BLaER1 (cell line): ENCODE data around the gene RPS18.

Experiments used
- H3K27ac ChIP-seq: shearing (Covaris generic); formaldehyde crosslinking; 2 replicates; pipeline ENCODE4 v1.8.1; 2022
- H3K27me3 ChIP-seq: shearing (Covaris generic); formaldehyde crosslinking; 2 replicates; pipeline ENCODE4 v1.8.1; 2022
- H3K36me3 ChIP-seq: shearing (Covaris generic); formaldehyde crosslinking; 2 replicates; pipeline ENCODE4 v1.8.1; 2022
- H3K4me1 ChIP-seq: shearing (Covaris generic); formaldehyde crosslinking; 2 replicates; pipeline ENCODE4 v1.8.1; 2022
- H3K4me2 ChIP-seq: shearing (Covaris generic); formaldehyde crosslinking; 2 replicates; pipeline ENCODE4 v1.8.1; 2022
- H3K4me3 ChIP-seq: shearing (Covaris generic); formaldehyde crosslinking; 2 replicates; pipeline ENCODE4 v1.8.1; 2022
- H3K9ac ChIP-seq: shearing (Covaris generic); formaldehyde crosslinking; 2 replicates; pipeline ENCODE4 v1.8.1; 2022
- H3K9me3 ChIP-seq: shearing (Covaris generic); formaldehyde crosslinking; 2 replicates; pipeline ENCODE4 v1.8.1; 2022
- H4K20me1 ChIP-seq: shearing (Covaris generic); formaldehyde crosslinking; 2 replicates; pipeline ENCODE4 v1.8.1; 2022
- Cebpa-rat ChIP-seq: shearing (Covaris generic); IDR thresholded peaks from 2 replicates; pipeline ENCODE4 v1.8.1; 2022

The RPS18 gene

GRCh38 chr6:33288921-33289783 is 17.3 kb downstream of the RPS18 start, which contains the start of the genes PFDN6 and WDR46:
PFDN6 (plus strand) TSS chr6:33289601; CDS start chr6:33289857, 256 bp downstream.
WDR46 (minus strand) TSS chr6:33289239; CDS start chr6:33289170, 69 bp downstream.
- Histone ChIP-seq H4K20me1 (peaks cover 28% of the 10 kb centered on the region; the same call in 1 of the 2 replicates), H3K9ac (peak within 1 kb of the TSS; percentile 87), H3K9me3 (no peaks in the 10 kb centered on the region), H3K4me2 (peak within 1 kb of the TSS; percentile 95), H3K4me3 (peak within 1 kb of the TSS; percentile 87), H3K27me3 (no peaks in the 10 kb centered on the region), H3K4me1 (peaks cover 28% of the 10 kb centered on the region), H3K36me3 (peaks cover 75% of the 10 kb centered on the region), H3K27ac (peak within 1 kb of the TSS; percentile 84)
- TF ChIP-seq Cebpa-rat, result no peak

- Histone ChIP-seq H3K4me1 (peaks cover 28% of the 10 kb centered on the region), H3K4me3 (peak overlapping the region; percentile 87), H3K27me3 (no peaks in the 10 kb centered on the region), H3K9ac (peak overlapping the region; percentile 87), H3K4me2 (peak overlapping the region; percentile 95), H3K9me3 (no peaks in the 10 kb centered on the region), H4K20me1 (peaks cover 21% of the 10 kb centered on the region; the same call in 1 of the 2 replicates), H3K27ac (peak overlapping the region; percentile 84), H3K36me3 (peaks cover 75% of the 10 kb centered on the region)
- no peak for TF ChIP-seq Cebpa-rat
Observed at GRCh38 chr6:33289784-33290315, 18.0 kb downstream of the RPS18 start.

GRCh38 chr6:33290459-33290858 is 18.6 kb downstream of the RPS18 start:
- Histone ChIP-seq H3K36me3 (peaks cover 75% of the 10 kb centered on the region), H3K27me3 (no peaks in the 10 kb centered on the region), H3K27ac (0 out of 2 replicates have a peak overlapping the region, but pooled peaks have one; percentile 84), H3K4me2 (peak overlapping the region; percentile 95), H3K9me3 (no peaks in the 10 kb centered on the region), H3K4me1 (peaks cover 28% of the 10 kb centered on the region), H3K9ac (peak overlapping the region; percentile 87), H4K20me1 (peaks cover 15% of the 10 kb centered on the region; the same call in 1 of the 2 replicates), H3K4me3 (peak overlapping the region; percentile 87)
- no peak for TF ChIP-seq Cebpa-rat

- Histone ChIP-seq H3K4me1 (peaks cover 36% of the 10 kb centered on the region), H3K9me3 (no peaks in the 10 kb centered on the region), H3K27me3 (no peaks in the 10 kb centered on the region), H3K9ac (no peak overlapping the region), H3K4me2 (no peak overlapping the region), H4K20me1 (peaks cover 21% of the 10 kb centered on the region; the same call in 1 of the 2 replicates), H3K27ac (no peak overlapping the region), H3K4me3 (no peak overlapping the region), H3K36me3 (peaks cover 62% of the 10 kb centered on the region)
- no peak for TF ChIP-seq Cebpa-rat
Observed at GRCh38 chr6:33292996-33293682, 21.3 kb downstream of the RPS18 start.

- H4K20me1 ChIP-seq, result peaks cover 21% of the 10 kb centered on the region; the same call in 1 of the 2 replicates
- H3K4me2 ChIP-seq, result no peak overlapping the region
- H3K27me3 ChIP-seq, result no peaks in the 10 kb centered on the region
- peaks cover 60% of the 10 kb centered on the region for H3K36me3 ChIP-seq
- H3K27ac ChIP-seq, result no peak overlapping the region
- H3K9me3 ChIP-seq, result no peaks in the 10 kb centered on the region
- peaks cover 33% of the 10 kb centered on the region for H3K4me1 ChIP-seq
- H3K9ac ChIP-seq, result no peak overlapping the region
- no peak for TF ChIP-seq Cebpa-rat
- no peak overlapping the region for H3K4me3 ChIP-seq
Observed at GRCh38 chr6:33294086-33294823, 22.4 kb downstream of the RPS18 start.

GRCh38 chr6:33295621-33296369 is 23.9 kb downstream of the RPS18 start:
- no peak for TF ChIP-seq Cebpa-rat
- no peak overlapping the region for H3K4me2 ChIP-seq
- no peaks in the 10 kb centered on the region for H3K9me3 ChIP-seq
- peak overlapping the region; percentile 71; the same call in 1 of the 2 replicates for H3K9ac ChIP-seq
- peak overlapping the region; percentile 70; the same call in 1 of the 2 replicates for H3K27ac ChIP-seq
- peaks cover 21% of the 10 kb centered on the region; the same call in 1 of the 2 replicates for H4K20me1 ChIP-seq
- H3K36me3 ChIP-seq, result peaks cover 61% of the 10 kb centered on the region
- H3K4me1 ChIP-seq, result peaks cover 34% of the 10 kb centered on the region
- H3K27me3 ChIP-seq, result no peaks in the 10 kb centered on the region
- no peak overlapping the region for H3K4me3 ChIP-seq

- H3K4me2 ChIP-seq, result peak overlapping the region; percentile 96
- peak overlapping the region; percentile 78 for H3K4me3 ChIP-seq
- peaks cover 16% of the 10 kb centered on the region; the same call in 1 of the 2 replicates for H4K20me1 ChIP-seq
- no peak for TF ChIP-seq Cebpa-rat
- peaks cover 40% of the 10 kb centered on the region for H3K4me1 ChIP-seq
- no peaks in the 10 kb centered on the region for H3K27me3 ChIP-seq
- peak overlapping the region; percentile 71 for H3K9ac ChIP-seq
- H3K9me3 ChIP-seq, result no peaks in the 10 kb centered on the region
- H3K27ac ChIP-seq, result peak overlapping the region; percentile 70
- H3K36me3 ChIP-seq, result peaks cover 61% of the 10 kb centered on the region
Observed at GRCh38 chr6:33296797-33297405, 25.0 kb downstream of the RPS18 start.

- no peak for TF ChIP-seq Cebpa-rat
- peak overlapping the region; percentile 70 for H3K27ac ChIP-seq
Observed at GRCh38 chr6:33297406-33297955, 25.6 kb downstream of the RPS18 start.

More at GRCh38 chr6:33297406-33297955, 25.6 kb downstream of the RPS18 start:
- Histone ChIP-seq H3K9me3 (no peaks in the 10 kb centered on the region), H3K4me3 (peak overlapping the region; percentile 78), H3K27me3 (no peaks in the 10 kb centered on the region), H3K36me3 (peaks cover 61% of the 10 kb centered on the region), H3K4me2 (peak overlapping the region; percentile 96), H4K20me1 (peaks cover 11% of the 10 kb centered on the region; the same call in 1 of the 2 replicates), H3K9ac (peak overlapping the region; percentile 71), H3K4me1 (peaks cover 42% of the 10 kb centered on the region)
